ENCODE data around the gene TRAPPC2L. TPM values are rescaled to one million over a fixed set of nuclear protein-coding genes. Genes with fewer than 3 reads are reported as not detected.

The TRAPPC2L gene
- total and polyA plus RNA-seq, 2 of the 13 experiments (the other 11 are each of a cell fraction or from before 2014, with no cell fraction given), result 96.3 to 107 TPM

- TF ChIP-seq ZNF687 (CRISPR knock-in tag; IDR thresholded peaks at IDR 0.05), result no peak
- peak; percentile 83; the same call in 1 of the 2 replicates for TF ChIP-seq ZNF512 (CRISPR knock-in tag; IDR thresholded peaks at IDR 0.05)
- TF ChIP-seq ZNF607 (CRISPR knock-in tag; IDR thresholded peaks at IDR 0.05; ENCODE audit: borderline replicate concordance), result 0 out of 2 replicates have a peak, but pooled peaks have one; percentile 50
- TF ChIP-seq DR1 (CRISPR knock-in tag; IDR thresholded peaks at IDR 0.05), result no peak
- TF ChIP-seq ZNF383 (CRISPR knock-in tag; IDR thresholded peaks at IDR 0.05; ENCODE audit: borderline replicate concordance), result no peak
- TF ChIP-seq ZFP82 (CRISPR knock-in tag; IDR thresholded peaks at IDR 0.05; ENCODE audit: borderline replicate concordance), result 0 out of 2 replicates have a peak, but pooled peaks have one; percentile 17
- TF ChIP-seq RNF219 (CRISPR knock-in tag; IDR thresholded peaks at IDR 0.05), result no peak
- TF ChIP-seq ZNF616 (CRISPR knock-in tag; IDR thresholded peaks at IDR 0.05; ENCODE audit: low read depth), result 0 out of 2 replicates have a peak, but pooled peaks have one; percentile 48
- 0 out of 2 replicates have a peak, but pooled peaks have one; percentile 2 for TF ChIP-seq POLR2G (IDR thresholded peaks at IDR 0.05; ENCODE audit: low read depth, low read length)
- TF ChIP-seq KDM5A (IDR thresholded peaks at IDR 0.05; ENCODE audit: borderline replicate concordance, low read length), result no peak
- peak; percentile 13 for TF ChIP-seq AGO1 (IDR thresholded peaks at IDR 0.05; ENCODE audit: low read depth, low read length, poor library complexity, severe bottlenecking)
- TF ChIP-seq ZNF296 (CRISPR knock-in tag; conservative IDR thresholded peaks at IDR 0.05), result no peak
- peak; percentile 17; the same call in 1 of the 2 replicates for TF ChIP-seq ZNF331 (CRISPR knock-in tag; IDR thresholded peaks at IDR 0.05)
- 0 out of 2 replicates have a peak, but pooled peaks have one; percentile 9 for TF ChIP-seq FOXP4 (CRISPR knock-in tag; IDR thresholded peaks at IDR 0.05)
- TF ChIP-seq BRD4 (CRISPR knock-in tag; IDR thresholded peaks at IDR 0.05), result 0 out of 2 replicates have a peak, but pooled peaks have one; percentile 28
- TF ChIP-seq NONO (IDR thresholded peaks at IDR 0.05), result no peak
- peak; percentile 45; the same call in 1 of the 2 replicates for TF ChIP-seq NONO (CRISPR knock-in tag; conservative IDR thresholded peaks at IDR 0.05)
- TF ChIP-seq HNRNPK (IDR thresholded peaks at IDR 0.05; ENCODE audit: low read depth, low read length, poor library complexity, severe bottlenecking), result no peak
Observed at GRCh38 chr16:88810166-88810911, 46.6 kb upstream of the TRAPPC2L start (continued).

Data from HepG2 (cell line).